AG04449 (cell line): ENCODE measurements around the gene FAM217B.
"Not testable (repeated sequence)": the region's sequence is repeated elsewhere in the genome, so short reads cannot be mapped to it uniquely, and the experiment has no call there.

Experiments
- CTCF ChIA-PET: fragments of 350-600 bp; formaldehyde crosslinking; extraction: SDS; loops from one replicate; lab custom pipeline; 2021; ENCODE audit warnings: antibody characterized with exemption; lab: Yijun Ruan, JAX
- POLR2A ChIA-PET: fragments of 400-600, 350-600 bp; formaldehyde crosslinking; extraction: SDS; loops from one replicate; lab custom pipeline; 2020; ENCODE audit warnings: antibody characterized with exemption, inconsistent platforms; lab: Yijun Ruan, JAX
- DNase-seq: peaks from one replicate; pipeline ENCODE4 v3.0.0-alpha.2; 2010; ENCODE audit warnings: low read depth, low spot score
- H3K4me3 ChIP-seq: 2 replicates; pipeline ENCODE4 v1.5.1; 2011; ENCODE audit warnings: low read depth, mild to moderate bottlenecking, control low read depth, low read length
- CTCF ChIP-seq: IDR thresholded peaks from one replicate; pipeline ENCODE4 v1.5.1; 2011; ENCODE audit warnings: mild to moderate bottlenecking, moderate library complexity, low read length, control low read depth, inconsistent platforms; ENCODE audit not compliant: insufficient read depth; ENCODE audit errors: missing control alignments

FAM217B gene

GRCh38 chr20:59948212-59948611 is 8.0 kb downstream of the FAM217B start:
- POLR2A ChIA-PET, result no interaction called here
- DNase-seq, result no peak
- no peak for TF ChIP-seq CTCF
- CTCF ChIA-PET, result interaction anchor here (0.9 to 5.9 kb wide), 9 partner anchors 8 to 1281 kb away, joined by 3 to 52 read pairs (median 6); partner anchors contain the start of genes CDH26, FAM217B, PPP1R3D and SYCP2
- no peak overlapping the region for H3K4me3 ChIP-seq

- POLR2A ChIA-PET, result interaction anchor here (0.6 kb wide), 1 partner anchor 226 kb away, joined by 3 read pairs; no protein-coding TSS in a partner anchor
- no peak for DNase-seq
- H3K4me3 ChIP-seq, result no peak overlapping the region
- CTCF ChIA-PET, result interaction anchor here (0.6 to 5.9 kb wide), 17 partner anchors 9 to 1947 kb away, joined by 3 to 52 read pairs (median 3); partner anchors contain the start of genes CDH26, FAM217B, PPP1R3D and SYCP2
- peak; percentile 44 for TF ChIP-seq CTCF
Observed at GRCh38 chr20:59948828-59949720, 8.9 kb downstream of the FAM217B start.

- DNase-seq, result no peak
- no peak overlapping the region for H3K4me3 ChIP-seq
- CTCF ChIA-PET, result interaction anchor here (0.6 to 2.2 kb wide), 15 partner anchors 8 to 1946 kb away, joined by 3 to 13 read pairs (median 3); partner anchors contain the start of genes CDH26, FAM217B, PPP1R3D and SYCP2
- no peak for TF ChIP-seq CTCF
- POLR2A ChIA-PET, result no interaction called here
Observed at GRCh38 chr20:59949911-59950310, 9.7 kb downstream of the FAM217B start.

GRCh38 chr20:59954718-59955117 is 14.5 kb downstream of the FAM217B start:
- TF ChIP-seq CTCF, result no peak
- ChIA-PET CTCF (interaction anchor here (0.8 to 4.9 kb wide), 7 partner anchors 10 to 1298 kb away, joined by 3 to 30 read pairs (median 4); partner anchors contain the start of genes FAM217B, PPP1R3D and SYCP2), POLR2A (no interaction called here)
- no peak for DNase-seq
- no peak overlapping the region for H3K4me3 ChIP-seq

GRCh38 chr20:59955131-59955796 is 15.1 kb downstream of the FAM217B start:
- TF ChIP-seq CTCF, result peak; percentile 16
- no peak overlapping the region for H3K4me3 ChIP-seq
- ChIA-PET POLR2A (no interaction called here), CTCF (interaction anchor here (0.8 to 4.9 kb wide), 8 partner anchors 8 to 1298 kb away, joined by 3 to 30 read pairs (median 4); partner anchors contain the start of genes FAM217B, PPP1R3D and SYCP2)
- DNase-seq, result no peak

GRCh38 chr20:59957568-59957967 is 17.4 kb downstream of the FAM217B start:
- DNase-seq, POLR2A ChIA-PET, H3K4me3 ChIP-seq: not testable (repeated sequence)
- CTCF ChIA-PET, result interaction anchor here (1.7 kb wide), 1 partner anchor 8 kb away, joined by 6 read pairs; no protein-coding TSS in a partner anchor
